ENCODE results near the gene RCE1.
A peak's percentile ranks its signal among the peaks of the same experiment; 100 is the strongest.

The RCE1 gene

GRCh38 chr11:66854231-66854661, 11.0 kb downstream of the RCE1 start:
- no peaks in the 10 kb centered on the region for H3K27me3 ChIP-seq (replicated peaks)
- DNase-seq = no peak
- H3K36me3 ChIP-seq (replicated peaks) = peaks cover 21% of the 10 kb centered on the region
- H3K4me3 ChIP-seq (ENCODE audit: low read depth, low read length) = no peak overlapping the region
- H3K27ac ChIP-seq = no peak overlapping the region
- in situ Hi-C loops (cut with HindIII; ENCODE audit: low pct_ligation_motif_present, low sequenced_read_pairs) = no loop called here
- no peak for TF ChIP-seq CTCF (IDR thresholded peaks at IDR 0.05; ENCODE audit: low read depth, low read length, missing control alignments)

- no peak for DNase-seq
- Histone ChIP-seq H3K4me3 (ENCODE audit: low read depth, low read length) (no peak overlapping the region), H3K27ac (no peak overlapping the region), H3K27me3 (replicated peaks) (no peaks in the 10 kb centered on the region), H3K36me3 (replicated peaks) (peaks cover 20% of the 10 kb centered on the region)
- in situ Hi-C loops (cut with HindIII; ENCODE audit: low pct_ligation_motif_present, low sequenced_read_pairs) = no loop called here
- TF ChIP-seq CTCF (IDR thresholded peaks at IDR 0.05; ENCODE audit: low read depth, low read length, missing control alignments) = no peak
Measured at GRCh38 chr11:66854729-66855211, 11.5 kb downstream of the RCE1 start.

GRCh38 chr11:66855574-66856495, 12.6 kb downstream of the RCE1 start:
- Histone ChIP-seq H3K27ac (peak overlapping the region; percentile 84), H3K36me3 (replicated peaks) (peaks cover 20% of the 10 kb centered on the region), H3K27me3 (replicated peaks) (no peaks in the 10 kb centered on the region), H3K4me3 (ENCODE audit: low read depth, low read length) (peak overlapping the region; percentile 72)
- in situ Hi-C loops (cut with HindIII; ENCODE audit: low pct_ligation_motif_present, low sequenced_read_pairs) = no loop called here
- peak; percentile 76 for DNase-seq
- no peak for TF ChIP-seq CTCF (IDR thresholded peaks at IDR 0.05; ENCODE audit: low read depth, low read length, missing control alignments)

GRCh38 chr11:66856496-66857233, 13.4 kb downstream of the RCE1 start, which contains the start of gene LRFN4:
Gene LRFN4 (plus strand): TSS chr11:66857064. CDS start chr11:66857745, 681 bp downstream.
- Histone ChIP-seq H3K27ac (peak within 1 kb of the TSS; percentile 84), H3K27me3 (replicated peaks) (no peaks in the 10 kb centered on the region), H3K36me3 (replicated peaks) (peaks cover 20% of the 10 kb centered on the region), H3K4me3 (ENCODE audit: low read depth, low read length) (peak within 1 kb of the TSS; percentile 72)
- DNase-seq = no peak
- in situ Hi-C loops (cut with HindIII; ENCODE audit: low pct_ligation_motif_present, low sequenced_read_pairs) = no loop called here
- no peak for TF ChIP-seq CTCF (IDR thresholded peaks at IDR 0.05; ENCODE audit: low read depth, low read length, missing control alignments)

- Histone ChIP-seq H3K27me3 (replicated peaks) (no peaks in the 10 kb centered on the region), H3K36me3 (replicated peaks) (peaks cover 16% of the 10 kb centered on the region), H3K4me3 (ENCODE audit: low read depth, low read length) (peak overlapping the region; percentile 72), H3K27ac (peak overlapping the region; percentile 17)
- in situ Hi-C loops (cut with HindIII; ENCODE audit: low pct_ligation_motif_present, low sequenced_read_pairs) = no loop called here
- no peak for TF ChIP-seq CTCF (IDR thresholded peaks at IDR 0.05; ENCODE audit: low read depth, low read length, missing control alignments)
- DNase-seq = no peak
Measured at GRCh38 chr11:66857234-66857926, 14.1 kb downstream of the RCE1 start.

All from brain microvascular endothelial cell (primary cell).